NK-92 treated with Interleukin-12 subunit alpha and Interleukin-12 subunit beta, amount 100 ng/mL, for 24 hours (cell line): ENCODE results near the gene SYTL1.
A peak's percentile ranks its signal among the peaks of the same experiment; 100 is the strongest.
"Not testable (repeated sequence)": the region's sequence is repeated elsewhere in the genome, so short reads cannot be mapped to it uniquely, and the experiment has no call there.

Experiments
- DNase-seq: peaks from one replicate; lab custom pipeline; 2025; lab: John Stamatoyannopoulos, UW

The SYTL1 gene

DNA sequence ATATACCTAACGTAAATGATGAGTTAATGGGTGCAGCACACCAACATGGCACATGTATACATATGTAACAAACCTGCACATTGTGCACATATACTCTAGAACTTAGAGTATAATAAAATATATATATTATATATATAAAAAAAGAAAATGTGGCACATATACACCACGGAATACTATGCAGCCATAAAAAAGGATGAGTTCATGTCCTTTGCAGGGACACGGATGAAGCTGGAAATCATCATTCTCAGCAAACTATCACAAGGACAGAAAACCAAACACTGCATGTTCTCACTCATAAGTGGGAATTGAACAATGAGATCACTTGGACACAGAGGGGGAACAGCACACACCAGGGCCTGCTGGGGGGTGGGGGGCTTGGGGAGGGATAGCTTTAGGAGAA, 43.0 kb downstream of the SYTL1 start:
- not testable (repeated sequence) for DNase-seq

DNA sequence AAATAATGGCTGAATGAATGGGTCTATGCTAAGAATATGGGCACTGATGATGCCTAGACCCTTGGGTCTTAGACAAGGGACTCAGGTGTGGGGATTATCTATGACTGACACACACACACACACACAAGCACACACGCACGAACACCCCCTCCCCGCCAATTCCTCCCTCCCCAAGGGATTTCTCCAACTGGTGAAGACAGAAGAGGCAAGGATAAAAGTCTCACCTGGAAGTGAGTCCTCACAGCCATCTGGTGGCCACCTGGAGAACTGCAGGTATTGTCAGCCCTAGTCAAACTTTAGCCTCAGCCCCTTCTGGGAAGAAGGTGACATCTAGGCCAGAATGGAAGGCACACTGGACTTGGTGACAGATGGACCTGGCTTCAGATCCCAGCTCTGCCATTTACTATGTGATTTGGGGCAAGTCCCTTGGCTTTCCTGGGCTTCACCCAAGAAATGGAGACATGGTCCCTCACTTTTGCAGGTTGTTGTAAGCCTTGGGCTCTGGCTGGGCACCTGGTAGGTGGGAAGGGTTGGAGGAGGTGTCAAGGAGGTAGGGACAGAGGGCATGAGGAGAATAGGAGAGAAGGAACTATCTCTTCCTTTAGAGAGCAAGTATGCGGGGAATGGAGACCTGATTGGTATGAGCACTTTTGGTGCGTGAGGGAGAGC, 46.6 kb downstream of the SYTL1 start:
- DNase-seq = peak; percentile 30

DNA sequence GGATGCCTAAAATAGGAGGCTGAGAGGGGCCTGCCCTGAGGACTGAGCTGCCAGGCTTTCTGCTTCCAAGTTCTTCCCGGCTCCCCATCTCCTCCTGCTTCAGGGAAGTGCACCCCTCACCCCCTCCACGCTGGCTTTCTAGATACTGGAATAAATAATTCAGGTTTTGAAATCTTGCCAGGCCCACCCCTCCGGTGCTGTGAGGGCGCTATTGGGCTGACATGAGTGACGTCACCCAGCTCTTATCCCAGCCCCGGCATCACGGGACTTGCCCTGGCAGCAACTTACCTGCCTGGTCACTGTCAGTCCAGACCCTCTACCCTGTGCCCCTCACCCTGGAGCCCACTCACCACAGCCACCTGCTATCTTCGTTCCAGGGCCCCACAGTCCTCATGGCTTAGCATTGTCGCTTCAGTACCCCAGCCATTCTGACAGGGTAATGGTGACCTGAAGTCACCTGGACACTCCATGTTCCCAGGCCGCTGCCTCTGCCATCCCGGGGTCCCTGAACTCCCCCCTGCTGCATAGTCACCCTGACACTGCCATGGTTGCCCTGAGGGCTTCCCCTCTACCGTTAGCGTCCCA, 49.8 kb downstream of the SYTL1 start:
- no peak for DNase-seq

DNA sequence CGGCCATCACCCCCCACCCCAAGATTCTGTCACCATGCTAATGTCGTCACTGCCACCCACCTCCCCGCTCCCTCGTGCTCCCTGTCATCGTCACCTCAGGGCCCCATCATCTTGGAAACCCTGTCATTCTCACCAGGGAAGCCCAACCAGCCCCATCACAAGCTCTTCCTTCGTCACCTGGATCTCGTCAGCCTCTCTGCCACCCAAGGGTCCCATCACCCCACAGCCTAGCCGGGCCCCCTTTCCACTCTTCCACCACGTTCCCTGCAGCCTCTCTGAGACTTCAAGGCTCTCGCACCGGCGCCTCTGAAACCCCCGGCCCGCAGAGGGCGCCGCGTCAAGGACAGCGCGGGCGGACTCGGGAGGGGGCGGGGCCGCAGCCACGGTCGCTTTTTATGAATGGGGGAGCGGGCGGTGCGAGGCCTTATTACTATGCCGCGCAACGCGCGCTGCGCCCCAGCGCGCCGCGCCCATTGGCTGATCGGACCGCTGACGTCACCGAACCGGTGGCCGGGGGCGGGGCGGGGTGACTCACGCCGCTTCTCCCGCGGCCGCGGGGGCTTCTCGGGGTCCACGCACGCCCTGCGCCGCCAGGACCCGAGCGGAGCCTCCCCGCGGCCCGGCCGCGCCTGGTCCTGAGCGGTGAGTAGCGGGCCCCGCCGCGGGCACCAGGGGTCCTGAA, 50.4 kb downstream of the SYTL1 start, which contains the start of gene GPR3:
Gene GPR3, plus strand, starts transcription at position 527 of the 682 bp plus-strand sequence. CDS start 1,177 bp downstream, outside the sequence.
- peak; percentile 78 for DNase-seq

DNA sequence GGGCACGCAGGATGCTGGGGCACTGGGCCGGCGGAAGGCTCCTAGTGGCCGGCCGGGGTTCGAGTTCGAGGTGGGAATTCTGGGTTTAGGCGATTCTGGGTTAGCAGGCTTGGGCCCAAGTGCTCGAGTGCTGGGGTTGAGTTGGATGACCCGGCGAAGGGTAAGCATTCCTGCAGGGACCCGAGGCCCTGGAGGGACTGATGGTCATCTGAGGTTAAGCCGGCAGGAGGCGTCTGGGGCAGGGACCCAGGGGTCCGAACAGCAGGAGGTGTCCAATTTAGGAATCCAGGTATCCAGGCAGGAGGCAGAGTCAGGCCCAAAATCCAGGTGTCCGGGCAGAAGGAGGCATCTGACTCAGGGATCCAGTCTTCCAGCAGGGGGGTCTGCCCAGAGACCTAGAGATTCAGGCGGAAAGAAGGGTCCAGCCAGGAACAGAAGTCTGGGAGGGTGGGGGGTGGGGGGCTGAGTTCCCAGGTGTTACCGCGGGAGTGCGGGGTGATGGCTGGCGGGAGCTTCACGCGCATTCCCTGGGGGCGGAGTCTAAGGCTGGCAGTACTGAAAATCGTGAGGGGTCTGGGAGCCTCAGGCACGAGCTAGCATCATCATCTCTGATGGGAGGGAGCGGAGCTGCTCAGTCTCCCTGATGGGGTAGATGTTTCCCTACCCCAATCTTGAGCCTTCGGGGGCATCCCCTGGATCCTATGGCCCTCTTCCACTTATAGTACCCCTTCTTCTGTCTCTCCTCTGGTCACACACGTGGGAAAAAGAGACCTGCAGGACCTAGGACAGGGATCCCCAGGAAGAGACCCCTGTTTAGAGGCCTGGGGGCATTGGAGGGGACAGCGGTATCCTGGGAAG, 51.2 kb downstream of the SYTL1 start:
- DNase-seq = no peak

DNA sequence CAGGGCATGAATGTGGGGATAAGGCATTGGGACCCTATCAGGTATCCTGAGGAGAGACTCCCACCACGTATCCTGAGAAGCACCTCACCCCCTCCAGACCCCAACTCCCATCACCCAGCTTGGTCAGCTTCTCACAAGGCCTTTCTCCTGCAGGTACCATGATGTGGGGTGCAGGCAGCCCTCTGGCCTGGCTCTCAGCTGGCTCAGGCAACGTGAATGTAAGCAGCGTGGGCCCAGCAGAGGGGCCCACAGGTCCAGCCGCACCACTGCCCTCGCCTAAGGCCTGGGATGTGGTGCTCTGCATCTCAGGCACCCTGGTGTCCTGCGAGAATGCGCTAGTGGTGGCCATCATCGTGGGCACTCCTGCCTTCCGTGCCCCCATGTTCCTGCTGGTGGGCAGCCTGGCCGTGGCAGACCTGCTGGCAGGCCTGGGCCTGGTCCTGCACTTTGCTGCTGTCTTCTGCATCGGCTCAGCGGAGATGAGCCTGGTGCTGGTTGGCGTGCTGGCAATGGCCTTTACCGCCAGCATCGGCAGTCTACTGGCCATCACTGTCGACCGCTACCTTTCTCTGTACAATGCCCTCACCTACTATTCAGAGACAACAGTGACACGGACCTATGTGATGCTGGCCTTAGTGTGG, 51.9 kb downstream of the SYTL1 start:
- DNase-seq = no peak

DNA sequence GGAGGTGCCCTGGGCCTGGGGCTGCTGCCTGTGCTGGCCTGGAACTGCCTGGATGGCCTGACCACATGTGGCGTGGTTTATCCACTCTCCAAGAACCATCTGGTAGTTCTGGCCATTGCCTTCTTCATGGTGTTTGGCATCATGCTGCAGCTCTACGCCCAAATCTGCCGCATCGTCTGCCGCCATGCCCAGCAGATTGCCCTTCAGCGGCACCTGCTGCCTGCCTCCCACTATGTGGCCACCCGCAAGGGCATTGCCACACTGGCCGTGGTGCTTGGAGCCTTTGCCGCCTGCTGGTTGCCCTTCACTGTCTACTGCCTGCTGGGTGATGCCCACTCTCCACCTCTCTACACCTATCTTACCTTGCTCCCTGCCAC, 52.4 kb downstream of the SYTL1 start:
- DNase-seq = no peak

DNA sequence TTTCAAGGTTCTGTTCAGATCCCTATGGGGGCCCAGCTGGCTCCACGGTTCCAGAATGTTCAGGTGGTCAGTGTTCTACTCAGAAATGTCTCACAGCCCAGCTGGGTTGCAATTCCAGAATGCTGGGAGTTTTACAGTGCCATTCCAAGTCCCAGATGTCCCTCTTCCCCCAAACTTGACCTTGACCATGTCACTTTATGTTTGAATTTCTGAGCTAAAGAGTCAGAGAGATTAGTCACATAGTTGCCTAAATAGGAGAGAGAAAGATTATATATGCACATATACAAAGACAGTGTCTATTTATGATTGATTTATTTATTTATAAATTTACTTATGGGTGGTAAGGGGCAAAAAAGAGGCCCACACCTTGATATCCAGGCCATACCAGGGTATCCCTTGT, 53.1 kb downstream of the SYTL1 start:
- DNase-seq = no peak

DNA sequence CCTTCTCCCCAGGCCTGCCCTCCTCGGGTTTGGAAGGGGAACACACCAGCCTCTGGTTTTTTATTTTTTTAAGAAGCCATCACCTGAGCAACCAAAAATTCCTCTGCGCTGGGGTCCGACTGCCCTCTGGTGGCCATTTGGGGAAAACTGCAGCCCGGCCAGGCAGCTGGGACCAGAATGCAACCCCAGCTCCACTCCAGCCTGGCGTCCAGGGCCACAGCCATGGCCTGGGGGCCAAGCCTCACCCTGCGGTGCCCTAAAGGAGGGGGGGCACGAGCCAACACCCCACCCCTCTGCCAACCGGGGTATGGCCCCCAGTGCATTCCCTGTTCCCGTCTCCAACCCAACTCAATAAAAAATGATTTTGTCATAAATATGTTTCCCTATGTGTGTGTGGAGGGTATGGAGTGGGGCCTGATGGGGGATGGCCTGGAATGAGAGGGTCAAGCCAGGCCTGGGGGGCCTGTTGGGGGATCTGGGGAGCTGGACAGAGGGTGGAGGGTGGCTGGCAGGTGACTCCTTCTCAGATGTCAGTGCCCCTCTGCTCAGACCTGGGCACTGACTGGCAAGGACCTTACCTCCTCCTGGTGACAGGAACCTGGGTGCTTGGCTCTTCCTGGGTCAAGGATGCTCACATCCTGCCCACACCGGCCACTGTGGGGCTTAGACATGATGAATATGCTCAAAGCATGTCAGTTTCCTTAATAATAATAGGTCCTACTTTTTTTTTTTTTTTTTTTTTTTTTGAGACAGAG, 53.8 kb downstream of the SYTL1 start:
- peak; percentile 48 for DNase-seq

DNA sequence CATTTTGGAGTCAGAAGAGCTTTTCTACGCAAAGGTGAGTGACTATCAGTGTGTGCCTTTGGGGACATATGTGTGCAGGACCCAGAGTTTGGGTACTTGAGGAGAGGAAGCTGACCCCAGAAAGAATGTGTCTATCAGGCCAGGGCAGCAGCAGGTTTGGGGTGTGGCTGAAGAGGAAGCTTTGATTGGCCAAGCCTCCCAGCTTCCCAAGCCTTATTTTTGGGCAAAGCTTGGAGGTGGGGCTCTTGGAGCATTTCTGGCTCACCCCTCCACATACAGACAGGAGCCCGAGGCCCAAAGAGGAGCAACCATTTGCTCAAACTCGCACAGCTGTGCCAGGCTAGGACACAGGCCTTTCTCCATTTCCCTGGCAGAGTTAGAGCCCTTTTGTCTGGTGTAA, 55.3 kb downstream of the SYTL1 start:
- DNase-seq = no peak

DNA sequence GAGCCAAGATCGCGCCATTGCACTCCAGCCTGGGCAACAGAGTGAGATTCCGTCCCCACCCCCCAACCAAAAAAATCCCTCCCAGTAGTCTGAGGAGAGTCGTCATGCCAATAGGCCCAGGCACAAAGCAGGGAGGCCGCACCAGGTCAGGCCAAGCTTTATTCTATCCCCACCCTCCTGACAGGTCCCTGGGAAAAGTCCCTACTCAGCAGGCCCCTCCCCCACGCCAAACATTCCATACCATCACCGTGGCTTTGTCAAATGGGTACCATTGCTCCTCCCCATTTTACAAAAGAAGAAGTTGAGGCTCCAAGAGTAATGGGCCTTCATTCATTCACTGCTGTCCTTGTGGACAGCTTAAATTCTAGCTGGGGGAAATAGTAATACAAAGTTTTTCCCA, 55.9 kb downstream of the SYTL1 start:
- DNase-seq = no peak

DNA sequence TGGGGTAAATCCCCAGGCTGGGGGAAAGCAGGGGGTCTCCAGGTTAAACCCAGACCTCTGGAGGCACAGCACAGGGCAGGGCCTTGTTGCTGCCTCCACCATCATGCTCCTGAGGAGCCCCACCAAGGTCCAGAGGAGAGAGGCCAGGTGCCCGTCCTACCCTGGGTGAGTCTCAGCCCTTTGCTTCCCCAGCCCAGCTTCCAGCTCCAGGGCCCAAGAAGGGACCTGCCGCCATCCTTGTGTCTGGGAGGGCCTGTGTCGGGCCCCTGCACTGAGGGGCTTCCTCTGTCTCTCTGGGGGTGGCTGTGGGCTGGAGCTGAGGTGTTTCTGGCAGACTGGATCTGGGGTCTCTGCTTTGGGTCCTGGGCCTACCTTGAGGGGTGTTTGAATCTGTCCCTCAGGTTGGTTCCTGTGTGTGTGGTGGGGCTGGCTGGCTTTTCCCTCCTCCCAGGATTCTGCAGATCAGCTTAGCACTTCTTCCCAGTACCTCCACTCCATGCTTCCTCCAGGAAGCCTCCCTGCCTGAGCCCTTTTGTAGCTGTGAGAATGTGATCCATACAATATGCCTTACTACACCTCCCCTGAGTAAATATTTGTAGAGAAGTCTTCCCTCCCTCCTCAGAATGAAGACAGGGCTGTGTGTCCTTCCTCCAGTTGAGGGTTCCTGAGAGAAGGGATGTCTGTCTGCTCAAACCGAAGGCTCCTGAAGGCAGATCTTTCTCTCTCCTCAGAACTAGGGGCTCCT, 56.8 kb downstream of the SYTL1 start:
- DNase-seq = no peak

DNA sequence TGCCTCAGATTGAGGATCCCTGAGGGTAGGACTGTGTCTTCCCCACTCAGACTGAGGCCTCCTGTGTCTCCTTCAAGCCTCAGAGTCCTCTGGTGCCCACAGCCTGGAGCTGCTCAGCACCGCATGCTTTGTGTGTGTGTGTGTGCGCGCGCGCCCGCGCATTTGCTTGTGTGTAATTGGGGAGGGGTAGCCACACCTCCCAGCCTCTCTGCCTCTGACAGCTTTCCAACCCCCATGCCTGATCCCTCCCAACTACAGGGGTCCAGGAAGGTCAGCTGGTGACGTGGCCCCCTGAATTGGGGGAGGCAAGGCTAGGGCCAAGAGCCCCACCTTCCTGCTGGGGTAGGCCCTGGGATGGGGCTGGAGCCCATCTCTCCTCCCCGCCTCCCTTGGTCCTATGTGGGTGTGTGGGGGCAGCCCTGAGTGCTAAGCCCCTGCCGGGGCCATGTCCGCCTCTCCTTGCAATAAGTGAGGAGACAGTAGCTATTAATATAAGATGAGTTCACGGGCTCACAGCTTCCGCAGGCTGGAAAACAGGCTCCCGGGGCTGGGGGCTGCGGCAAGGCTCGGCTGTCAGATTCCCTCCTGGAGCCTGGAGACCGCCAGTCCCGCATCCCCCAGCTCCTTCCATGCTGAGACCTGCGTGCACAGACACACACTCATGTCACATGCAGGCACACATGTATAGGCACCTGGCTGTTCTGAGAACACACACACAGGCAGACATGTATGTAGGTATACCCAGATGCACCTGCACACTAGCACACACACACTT, 57.6 kb downstream of the SYTL1 start:
- DNase-seq = no peak

DNA sequence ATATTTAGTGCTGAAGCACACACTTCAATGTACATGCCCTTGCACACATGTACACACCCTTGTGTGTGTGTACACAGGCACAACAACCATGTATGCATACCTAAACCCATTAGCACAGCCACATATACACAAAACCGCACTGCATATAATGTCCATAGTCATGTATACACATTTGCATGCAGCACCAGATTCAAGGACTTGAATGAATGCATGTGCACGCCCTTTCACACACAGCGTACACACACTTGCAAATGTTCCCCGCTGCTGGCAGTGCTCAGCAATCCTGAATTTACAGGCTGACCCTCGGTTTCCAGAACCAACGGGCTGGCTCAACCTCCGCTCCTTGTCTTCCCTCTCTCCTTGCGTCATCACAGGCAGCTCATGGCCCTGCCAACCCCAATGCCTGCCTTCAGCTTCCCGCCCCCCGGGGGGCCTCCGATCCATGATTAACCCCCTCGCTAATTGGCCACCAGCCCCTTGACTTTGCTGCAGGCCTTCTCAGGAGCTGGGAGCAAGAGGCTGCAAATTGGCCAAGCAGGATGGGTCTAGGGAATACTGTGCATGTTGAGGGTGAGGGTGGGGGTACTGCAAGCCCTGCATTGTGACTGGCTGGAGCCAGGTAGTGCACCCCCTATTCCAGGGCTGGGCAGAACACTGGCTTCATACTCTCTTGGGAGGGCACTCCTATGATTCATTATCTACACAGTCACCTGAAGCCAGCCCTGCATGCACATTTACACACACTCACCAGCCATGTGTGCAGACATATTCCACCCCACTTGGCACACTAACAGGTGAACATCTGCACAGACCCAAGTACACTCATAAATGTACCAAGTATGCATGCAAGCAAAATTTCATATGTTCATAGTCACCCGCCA, 58.5 kb downstream of the SYTL1 start:
- no peak for DNase-seq

DNA sequence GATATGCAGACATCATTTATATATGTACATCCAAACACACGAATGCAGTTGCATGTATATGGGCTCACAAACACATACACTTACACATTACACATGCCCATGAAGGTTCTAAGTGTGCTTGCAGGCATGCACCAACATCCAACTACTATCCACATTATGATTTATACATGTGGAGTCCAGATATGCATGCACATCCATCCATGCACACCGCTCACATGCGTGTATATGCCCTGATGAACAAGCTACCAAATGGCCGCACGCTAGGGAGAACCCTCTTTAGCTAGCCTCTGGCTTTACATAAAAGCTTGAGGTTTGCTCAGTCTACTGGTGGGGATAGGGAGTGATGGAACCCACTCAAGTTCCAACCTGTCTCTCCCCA, 59.1 kb downstream of the SYTL1 start:
- no peak for DNase-seq

DNA sequence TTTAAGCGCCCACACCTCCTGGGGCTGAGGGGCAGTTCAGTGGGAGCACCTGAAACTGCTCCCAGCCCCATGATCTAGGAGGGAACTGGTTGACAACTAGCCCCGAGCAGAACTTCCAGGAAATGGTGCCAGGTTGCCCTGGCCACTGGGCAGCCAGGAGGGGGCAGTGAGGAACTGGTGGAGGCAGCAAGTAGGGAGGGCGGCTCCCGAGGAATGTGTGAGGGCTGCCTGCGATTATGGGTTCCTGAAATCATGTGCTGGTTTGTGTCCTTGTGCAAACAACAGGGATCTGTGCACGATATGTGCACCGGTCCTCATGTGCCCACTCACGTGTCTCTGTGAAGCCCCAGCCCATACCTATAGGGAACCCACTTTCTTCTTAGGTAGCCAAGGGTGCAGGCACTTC, 60.5 kb downstream of the SYTL1 start:
- no peak for DNase-seq

DNA sequence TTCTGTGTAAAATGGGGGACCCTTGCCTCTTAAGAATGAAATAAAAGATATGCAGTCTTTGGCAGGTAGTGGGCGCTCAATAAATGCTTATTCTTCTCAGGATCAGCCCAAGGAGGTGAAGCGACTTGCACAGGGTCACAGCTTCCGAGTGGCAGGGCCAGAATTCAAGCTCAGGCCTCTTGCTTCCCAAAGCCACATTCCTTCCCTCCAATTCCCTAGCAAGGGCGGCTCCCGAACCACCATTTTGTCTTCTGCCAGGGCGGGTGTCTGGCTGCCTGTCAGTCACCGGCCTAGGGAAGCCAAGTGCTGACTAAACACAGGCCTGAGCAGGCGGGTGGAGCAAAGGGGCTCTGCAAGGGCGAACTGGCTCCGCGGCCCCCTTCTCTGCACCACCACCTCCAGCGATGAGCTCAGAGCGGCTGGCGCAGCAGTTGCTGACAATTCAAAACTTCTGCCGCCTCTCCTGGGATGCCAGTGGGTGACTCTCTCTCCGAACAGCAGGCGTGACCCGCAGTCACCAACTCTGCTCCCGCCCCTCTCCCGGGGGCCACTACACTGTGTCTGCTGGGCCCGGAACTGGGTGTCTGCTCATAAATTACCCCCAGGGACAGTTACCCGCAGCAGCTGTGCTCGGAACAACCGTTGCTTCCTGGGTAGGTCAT, 61.4 kb downstream of the SYTL1 start:
- DNase-seq = no peak
